Measurements from ENCODE around the gene FOXO1. TPM values are rescaled to one million over a fixed set of nuclear protein-coding genes. Genes with fewer than 3 reads are reported as not detected.

The FOXO1 gene
- total RNA-seq, 1 experiment from 2014 or later: 12.2 TPM

DNA sequence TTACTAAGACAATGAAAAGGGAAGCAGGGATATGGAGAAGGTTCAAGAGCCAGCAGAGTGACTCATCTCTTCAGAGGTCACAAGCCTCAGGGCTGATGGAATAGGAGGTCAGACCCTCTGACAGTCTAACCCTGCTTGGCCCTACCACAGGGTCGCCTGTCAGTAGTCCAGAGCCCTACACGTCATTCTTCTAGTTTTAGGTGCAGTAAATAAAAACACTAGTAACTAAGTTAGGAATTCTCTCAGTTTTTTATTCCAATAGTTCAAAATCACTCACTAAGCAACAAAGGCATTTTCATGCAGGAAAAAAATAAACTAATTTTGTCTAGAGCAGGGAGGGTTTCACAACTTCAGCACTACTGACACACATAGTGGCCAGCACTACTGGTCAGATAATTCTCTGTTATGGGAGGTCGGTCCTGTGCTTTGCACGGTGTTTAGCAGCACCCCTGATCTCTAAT, 27.2 kb downstream of the FOXO1 start:
- H3K4me1 ChIP-seq (ENCODE audit: control insufficient read depth in 1 of 2, insufficient read depth in 2 of 2, low read length in 2 of 2): peaks cover 0 to 8% of the 10 kb centered on the region in 2 experiments; a peak in 1 of 4 replicates
- H3K9me2 ChIP-seq (ENCODE audit: insufficient read depth): no peaks in the 10 kb centered on the region
- intact Hi-C loops (cut with micrococcal nuclease): no loop called here
- CTCF ChIA-PET: no interaction called here
- H3K9ac ChIP-seq (ENCODE audit: low read length): no peak overlapping the region
- DNase-seq (ENCODE audit: low read depth, low spot score) (no peak), ATAC-seq (peak; percentile 36; the same call in 1 of the 2 replicates)
- RAD21 ChIA-PET (ENCODE audit: low non-redundant PET in 1 of 2, low total read pairs in 2 of 2, uncharacterized antibody in 2 of 2, unreplicated experiment in 2 of 2): no interaction called here
- peaks cover 26% of the 10 kb centered on the region for H3K79me2 ChIP-seq (ENCODE audit: insufficient read depth, low read length)
- no peak overlapping the region for H3K4me3 ChIP-seq (replicated peaks in 1 of 2; ENCODE audit: low read depth in 1 of 2, low read length in 2 of 2)
- POLR2A ChIA-PET: no interaction called here
- H3K27ac ChIP-seq (ENCODE audit: low read depth, low read length): no peak overlapping the region
- BruUV-seq (replicated peaks): no TSS peak
- TF ChIP-seq SRF (IDR thresholded peaks at IDR 0.05; ENCODE audit: low read depth): no peak
- no peak for TF ChIP-seq CEBPB (IDR thresholded peaks at IDR 0.05; ENCODE audit: low read depth)
- TF ChIP-seq SIN3A (IDR thresholded peaks at IDR 0.05; ENCODE audit: low read depth): no peak
- TF ChIP-seq POLR2A (IDR thresholded peaks at IDR 0.05; ENCODE audit: borderline replicate concordance, extremely low read depth, insufficient read depth, insufficient read length): no peak
- no peak for TF ChIP-seq EZH2phosphoT487 (IDR thresholded peaks at IDR 0.05; ENCODE audit: borderline replicate concordance)
- no peak for TF ChIP-seq TCF7L2 (IDR thresholded peaks at IDR 0.05; ENCODE audit: borderline replicate concordance, extremely low read depth, insufficient read depth, insufficient read length)
- no peaks in the 10 kb centered on the region for H3K36me3 ChIP-seq (ENCODE audit: control insufficient read depth in 1 of 2, insufficient read depth in 2 of 2, low read length in 2 of 2)
- no peak overlapping the region for H3K4me2 ChIP-seq (ENCODE audit: low read length)
- H3K9me3 ChIP-seq (ENCODE audit: control insufficient read depth in 1 of 2, insufficient read depth in 1 of 2, low read depth in 1 of 2, low read length in 2 of 2): no peaks in the 10 kb centered on the region
- no peaks in the 10 kb centered on the region for H3K27me3 ChIP-seq (ENCODE audit: insufficient read depth, low read length)
- H4K20me1 ChIP-seq (ENCODE audit: insufficient read depth): no peaks in the 10 kb centered on the region
- H2AFZ ChIP-seq (ENCODE audit: low read depth, low read length, poor library complexity, severe bottlenecking): no peak overlapping the region

GRCh38 chr13:40637643-40638042, 28.8 kb downstream of the FOXO1 start:
- CTCF ChIA-PET: no interaction called here
- Histone ChIP-seq H3K27ac (ENCODE audit: low read depth, low read length) (no peak overlapping the region), H3K79me2 (ENCODE audit: insufficient read depth, low read length) (peaks cover 20% of the 10 kb centered on the region), H4K20me1 (ENCODE audit: insufficient read depth) (no peaks in the 10 kb centered on the region), H2AFZ (ENCODE audit: low read depth, low read length, poor library complexity, severe bottlenecking) (no peak overlapping the region), H3K4me3 (replicated peaks in 1 of 2; ENCODE audit: low read depth in 1 of 2, low read length in 2 of 2) (no peak overlapping the region), H3K9me3 (ENCODE audit: control insufficient read depth in 1 of 2, insufficient read depth in 1 of 2, low read depth in 1 of 2, low read length in 2 of 2) (no peaks in the 10 kb centered on the region), H3K9me2 (ENCODE audit: insufficient read depth) (no peaks in the 10 kb centered on the region), H3K27me3 (ENCODE audit: insufficient read depth, low read length) (no peaks in the 10 kb centered on the region), H3K36me3 (ENCODE audit: control insufficient read depth in 1 of 2, insufficient read depth in 2 of 2, low read length in 2 of 2) (no peaks in the 10 kb centered on the region), H3K9ac (ENCODE audit: low read length) (no peak overlapping the region), H3K4me2 (ENCODE audit: low read length) (no peak overlapping the region), H3K4me1 (ENCODE audit: control insufficient read depth in 1 of 2, insufficient read depth in 2 of 2, low read length in 2 of 2) (peaks cover 0 to 8% of the 10 kb centered on the region in 2 experiments; a peak in 1 of 4 replicates)
- no peak for ATAC-seq
- intact Hi-C loops (cut with micrococcal nuclease): no loop called here
- RAD21 ChIA-PET (ENCODE audit: low non-redundant PET in 1 of 2, low total read pairs in 2 of 2, uncharacterized antibody in 2 of 2, unreplicated experiment in 2 of 2): no interaction called here
- TF ChIP-seq ZNF274 (IDR thresholded peaks at IDR 0.05; ENCODE audit: low read depth, low read length): no peak
- no peak for TF ChIP-seq POLR2AphosphoS5 (IDR thresholded peaks at IDR 0.05; ENCODE audit: low read depth, low read length)
- TF ChIP-seq EZH2phosphoT487 (IDR thresholded peaks at IDR 0.05; ENCODE audit: borderline replicate concordance): no peak
- no peak for TF ChIP-seq ELF1 (IDR thresholded peaks at IDR 0.05; ENCODE audit: borderline replicate concordance, low read depth)
- TF ChIP-seq SRF (IDR thresholded peaks at IDR 0.05; ENCODE audit: low read depth): no peak
- TF ChIP-seq SIN3A (IDR thresholded peaks at IDR 0.05; ENCODE audit: low read depth): no peak
- DNase-seq (ENCODE audit: low read depth, low spot score): no peak
- POLR2A ChIA-PET: no interaction called here
- BruUV-seq (replicated peaks): no TSS peak

Measured in HCT116 (cell line).